DND-41 (cell line): ENCODE results near the gene BMPR1A.
"Not testable (repeated sequence)": the region's sequence is repeated elsewhere in the genome, so short reads cannot be mapped to it uniquely, and the experiment has no call there.

Experiments
- ATAC-seq: fragments of 200-7000 bp; cut with Tn5 transposase; 3 replicates; pipeline ENCODE4 v1.9.1; 2021; ENCODE audit warnings: low read depth; ENCODE audit not compliant: insufficient read depth
- DNase-seq: peaks from one replicate; pipeline ENCODE4 v3.0.0-alpha.2; 2020
- H2AFZ ChIP-seq: 2 replicates; pipeline ENCODE4 v1.6.0; 2012; ENCODE audit warnings: low read depth, low read length
- H3K27ac ChIP-seq: 2 replicates; pipeline ENCODE4 v1.5.1; 2012; ENCODE audit warnings: low read length, inconsistent platforms
- H3K27me3 ChIP-seq: fragments of 200-600 bp; sonication (generic); 2 replicates; pipeline ENCODE4 v1.6.0; 2012; ENCODE audit warnings: low read length, mild to moderate bottlenecking, inconsistent platforms; ENCODE audit not compliant: insufficient read depth, poor library complexity
- H3K36me3 ChIP-seq: 2 replicates; pipeline ENCODE4 v1.5.1; 2012; ENCODE audit warnings: low read length, inconsistent platforms; ENCODE audit not compliant: insufficient read depth
- H3K4me1 ChIP-seq: 2 replicates; pipeline ENCODE4 v1.5.1; 2012; ENCODE audit warnings: mild to moderate bottlenecking, low read length; ENCODE audit not compliant: insufficient read depth
- H3K4me2 ChIP-seq: 2 replicates; pipeline ENCODE4 v1.6.0; 2012; ENCODE audit warnings: mild to moderate bottlenecking, moderate library complexity, low read length, inconsistent platforms; ENCODE audit not compliant: insufficient read depth
- H3K4me3 ChIP-seq, 2 experiments: fragments of 200-600 bp in 1 of 2; shearing (Covaris generic) in 1 of 2; 2 replicates each; pipeline ENCODE4 v1.5.1; 2012 to 2016; ENCODE audit warnings: inconsistent platforms in 2 of 2, low read length in 2 of 2, mild to moderate bottlenecking in 2 of 2, low read depth in 1 of 2, moderate library complexity in 1 of 2
- H3K79me2 ChIP-seq: 2 replicates; pipeline ENCODE4 v1.6.0; 2012; ENCODE audit warnings: low read length, inconsistent platforms; ENCODE audit not compliant: insufficient read depth
- H3K9ac ChIP-seq: 2 replicates; pipeline ENCODE4 v1.6.0; 2012; ENCODE audit warnings: low read depth, mild to moderate bottlenecking, inconsistent platforms, low read length, moderate library complexity
- H3K9me3 ChIP-seq: 2 replicates; pipeline ENCODE4 v1.5.1; 2012; ENCODE audit warnings: low read length, moderate library complexity, mild to moderate bottlenecking, inconsistent platforms; ENCODE audit not compliant: insufficient read depth, severe bottlenecking
- H4K20me1 ChIP-seq: 2 replicates; pipeline ENCODE4 v1.6.0; 2012; ENCODE audit warnings: low read length; ENCODE audit not compliant: insufficient read depth
- CTCF ChIP-seq: IDR thresholded peaks from 2 replicates; pipeline ENCODE4 v1.5.1; 2012; ENCODE audit warnings: borderline replicate concordance, low read length, moderate library complexity, mild to moderate bottlenecking; ENCODE audit not compliant: poor library complexity, severe bottlenecking; ENCODE audit errors: extremely low read depth
- EZH2 ChIP-seq: IDR thresholded peaks from 3 replicates; pipeline ENCODE4 v1.6.1; 2012; ENCODE audit warnings: borderline replicate concordance, low read depth, mild to moderate bottlenecking, moderate library complexity, low read length, inconsistent platforms; ENCODE audit not compliant: severe bottlenecking

Gene BMPR1A

DNA sequence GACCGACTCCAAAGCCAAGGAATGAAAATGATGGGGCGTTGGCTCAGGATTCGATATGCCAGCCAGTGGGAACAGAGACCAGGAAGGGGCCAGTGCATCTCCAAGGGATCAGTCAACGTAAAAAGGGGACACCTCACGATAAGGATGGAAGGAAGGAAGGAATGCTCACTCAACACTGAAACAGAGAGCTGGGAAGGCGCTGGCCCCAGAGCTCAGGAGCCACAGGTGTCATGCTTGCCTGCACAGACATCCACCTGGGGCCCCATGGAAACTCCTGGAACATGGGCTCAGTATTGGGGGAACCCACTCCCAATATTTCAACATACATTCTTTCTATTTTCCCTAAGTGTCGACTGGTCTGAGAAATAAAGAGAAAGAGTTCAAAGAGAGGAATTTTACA, 195.7 kb downstream of the BMPR1A start:
- TF ChIP-seq CTCF = no peak
- no peak for TF ChIP-seq EZH2
- Histone ChIP-seq H3K9me3 (peaks cover 5% of the 10 kb centered on the region), H3K4me3 (no peak overlapping the region), H3K27me3 (no peaks in the 10 kb centered on the region), H4K20me1 (no peaks in the 10 kb centered on the region), H3K9ac (no peak overlapping the region), H2AFZ (no peak overlapping the region), H3K27ac (no peak overlapping the region), H3K4me2 (no peak overlapping the region), H3K79me2 (no peaks in the 10 kb centered on the region), H3K4me1 (no peaks in the 10 kb centered on the region), H3K36me3 (no peaks in the 10 kb centered on the region)
- ATAC-seq = no peak
- DNase-seq = no peak

- not testable (repeated sequence) for H3K9ac ChIP-seq, H3K27ac ChIP-seq, H3K27me3 ChIP-seq, H3K36me3 ChIP-seq, H4K20me1 ChIP-seq, H3K9me3 ChIP-seq, DNase-seq, H2AFZ ChIP-seq, H3K4me3 ChIP-seq, H3K79me2 ChIP-seq, H3K4me1 ChIP-seq, H3K4me2 ChIP-seq, ATAC-seq
These were observed 196.3 kb downstream of the BMPR1A start for GRCh38 chr10:86952697-86953096.

DNA sequence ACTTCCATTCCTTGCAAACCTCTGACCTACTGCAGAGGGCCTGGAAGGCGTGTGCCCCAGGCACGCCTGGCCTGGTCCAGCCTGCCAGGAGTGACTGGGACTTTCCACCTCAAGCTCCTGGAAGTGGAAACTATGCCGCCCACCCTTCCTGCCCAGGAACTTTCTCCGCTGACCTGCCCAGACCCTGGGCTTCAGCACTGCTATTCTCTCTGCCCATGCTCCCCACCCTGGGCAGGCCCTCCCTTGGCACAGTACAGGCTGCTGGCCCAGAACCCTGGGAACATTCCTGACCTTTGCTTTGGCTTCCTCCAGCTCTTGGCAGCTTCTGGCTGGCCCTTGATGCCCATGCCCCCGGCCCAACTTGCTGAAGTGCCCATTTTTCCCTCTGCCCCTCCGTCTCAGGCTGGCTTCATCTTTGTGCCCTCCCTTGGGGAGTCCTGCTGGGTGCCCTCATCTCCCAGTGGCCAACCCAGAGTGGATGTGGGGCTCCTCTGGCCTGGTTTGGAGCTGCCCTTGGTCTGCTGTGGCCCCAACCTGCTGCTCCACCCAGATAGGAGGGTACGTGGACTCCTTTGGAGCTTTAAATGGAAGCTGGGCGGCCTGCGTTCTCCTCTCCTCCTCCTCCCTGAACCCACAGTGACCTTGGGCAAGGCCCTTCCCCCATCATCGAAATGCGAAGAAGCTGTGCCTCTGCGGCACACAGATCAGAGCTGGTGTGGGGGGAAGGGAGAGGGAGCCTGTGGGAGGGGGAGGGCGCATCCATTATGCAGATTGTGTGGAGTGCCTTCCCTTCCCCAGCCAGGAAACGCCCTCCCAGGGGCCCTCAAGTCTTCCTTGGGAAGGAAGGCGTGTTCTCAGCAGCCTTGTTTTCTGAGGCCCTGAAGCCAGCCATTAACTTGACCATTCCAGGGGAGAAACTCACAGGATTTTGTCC, 197.6 kb downstream of the BMPR1A start:
- DNase-seq = no peak
- Histone ChIP-seq H3K27ac (no peak overlapping the region), H4K20me1 (no peaks in the 10 kb centered on the region), H3K27me3 (no peaks in the 10 kb centered on the region), H3K9me3 (peaks cover 5% of the 10 kb centered on the region), H3K36me3 (no peaks in the 10 kb centered on the region), H3K4me2 (no peak overlapping the region), H3K9ac (no peak overlapping the region), H3K4me3 (no peak overlapping the region), H3K4me1 (no peaks in the 10 kb centered on the region), H3K79me2 (no peaks in the 10 kb centered on the region), H2AFZ (no peak overlapping the region)
- no peak for ATAC-seq
- TF ChIP-seq EZH2 (no peak), CTCF (no peak)

DNA sequence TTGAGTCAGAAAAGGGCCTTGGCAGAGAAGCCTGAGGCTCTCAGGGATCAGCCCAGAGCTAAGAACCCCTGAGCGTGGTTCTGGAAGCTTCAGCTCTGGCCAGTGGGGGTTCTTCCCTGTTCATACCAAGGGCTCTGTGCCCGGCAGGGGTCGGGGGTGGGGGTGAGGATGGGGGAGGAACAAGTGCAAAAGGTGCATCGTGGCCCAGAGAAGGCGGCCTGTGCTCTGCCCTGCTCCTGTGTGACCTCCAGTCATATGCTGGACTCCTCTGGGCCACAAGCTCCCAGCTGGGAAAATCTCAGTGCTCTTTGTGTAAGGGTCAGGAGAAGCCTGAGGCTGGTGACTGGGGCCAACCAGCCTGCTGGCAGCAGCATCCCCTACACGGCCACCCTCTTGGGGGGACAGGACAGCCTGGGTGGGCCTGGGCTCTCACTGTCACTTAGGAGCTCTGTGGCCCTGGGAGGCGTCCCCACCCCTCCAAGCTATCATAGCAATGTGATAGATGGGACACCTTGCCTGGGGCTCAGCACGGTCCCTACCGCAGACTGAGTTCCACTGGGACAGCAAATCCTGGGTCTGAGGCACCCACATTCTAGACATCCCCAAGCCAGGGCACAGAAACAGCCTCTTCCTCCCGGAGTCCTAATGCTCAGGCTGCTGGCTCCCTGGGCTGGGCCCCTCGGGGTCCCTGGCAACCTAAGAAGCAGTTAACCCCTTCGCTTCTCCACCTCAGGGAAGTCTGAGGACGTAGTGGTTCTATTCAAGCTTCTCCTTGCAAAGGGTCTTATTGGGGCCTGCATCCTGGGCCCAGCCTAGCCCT, 198.5 kb downstream of the BMPR1A start:
- H3K4me3 ChIP-seq = no peak overlapping the region
- ATAC-seq = no peak
- no peak for TF ChIP-seq CTCF
- TF ChIP-seq EZH2 = no peak
- H3K27ac ChIP-seq = no peak overlapping the region
- H3K79me2 ChIP-seq = no peaks in the 10 kb centered on the region
- no peaks in the 10 kb centered on the region for H3K27me3 ChIP-seq
- H3K9me3 ChIP-seq = peaks cover 5% of the 10 kb centered on the region
- no peak overlapping the region for H2AFZ ChIP-seq
- no peaks in the 10 kb centered on the region for H4K20me1 ChIP-seq
- H3K36me3 ChIP-seq = no peaks in the 10 kb centered on the region
- H3K4me2 ChIP-seq = no peak overlapping the region
- H3K4me1 ChIP-seq = no peaks in the 10 kb centered on the region
- no peak for DNase-seq
- H3K9ac ChIP-seq = no peak overlapping the region
